HG03457 (cell line): ENCODE data around the gene WNT8A.

Source experiments
- ATAC-seq: cut with Tn5 transposase; IDR thresholded peaks from one replicate; pipeline ENCODE4 v1.9.1; 2021; ENCODE audit warnings: moderate number of reproducible peaks; ENCODE audit not compliant: unreplicated experiment

The WNT8A gene

DNA sequence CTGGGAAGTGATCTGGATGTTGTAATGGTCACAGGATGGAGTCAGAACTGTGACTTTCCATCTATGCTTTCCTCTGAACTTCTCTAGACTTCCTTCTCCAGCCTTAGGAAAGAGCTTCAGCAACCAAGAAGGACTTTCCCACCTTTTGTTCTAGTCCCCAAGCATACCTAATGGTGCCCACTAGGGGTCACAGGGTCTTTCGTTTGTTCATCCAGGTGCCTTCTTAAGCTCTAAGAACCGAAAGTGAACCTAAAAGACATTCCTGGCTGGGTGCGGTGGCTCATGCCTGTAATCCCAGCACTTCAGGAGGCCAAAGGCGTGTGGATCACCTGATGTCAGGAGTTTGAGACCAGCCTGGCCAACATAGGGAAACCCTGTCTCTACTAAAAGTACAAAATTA is 1.8 kb upstream of the WNT8A start:
- no peak for ATAC-seq

DNA sequence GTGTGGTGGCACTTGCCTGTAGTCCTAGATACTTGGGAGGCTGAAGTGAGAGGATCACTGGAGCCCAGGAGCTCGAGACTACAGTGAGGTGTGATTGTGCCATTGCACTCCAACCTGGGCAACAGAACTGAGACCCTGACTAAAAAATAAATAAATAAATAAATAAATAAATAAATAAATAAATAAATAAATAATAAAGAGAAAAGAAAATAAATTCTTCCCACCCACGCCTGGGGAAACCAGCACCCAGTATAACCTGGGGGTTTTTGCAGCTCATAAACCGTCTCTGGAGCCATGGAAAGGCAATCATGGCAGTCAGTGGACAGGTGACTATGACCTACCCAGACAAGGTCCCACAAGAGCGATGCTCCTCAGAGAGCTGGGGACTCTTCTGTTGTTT is 7.9 kb downstream of the WNT8A start:
- no peak for ATAC-seq

DNA sequence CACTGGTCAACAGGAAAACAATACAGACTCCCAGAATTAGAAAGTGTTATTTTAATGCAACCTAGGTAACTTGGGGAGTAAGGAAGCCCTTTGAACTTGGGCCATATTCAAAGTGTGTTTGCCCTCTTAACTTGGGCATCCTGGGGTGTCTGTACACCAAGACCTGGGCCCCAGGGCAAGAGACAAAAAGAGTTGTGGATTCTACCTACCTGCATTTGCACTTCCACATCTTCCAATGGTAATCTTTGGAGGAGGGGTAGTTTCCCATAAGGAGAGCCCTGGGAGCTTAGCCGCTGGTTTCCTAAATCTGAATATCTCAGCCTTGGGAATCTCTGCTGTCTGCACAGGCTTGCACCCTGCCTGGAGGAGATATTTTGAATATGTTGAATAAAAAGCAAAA is 8.5 kb downstream of the WNT8A start:
- ATAC-seq, result no peak

DNA sequence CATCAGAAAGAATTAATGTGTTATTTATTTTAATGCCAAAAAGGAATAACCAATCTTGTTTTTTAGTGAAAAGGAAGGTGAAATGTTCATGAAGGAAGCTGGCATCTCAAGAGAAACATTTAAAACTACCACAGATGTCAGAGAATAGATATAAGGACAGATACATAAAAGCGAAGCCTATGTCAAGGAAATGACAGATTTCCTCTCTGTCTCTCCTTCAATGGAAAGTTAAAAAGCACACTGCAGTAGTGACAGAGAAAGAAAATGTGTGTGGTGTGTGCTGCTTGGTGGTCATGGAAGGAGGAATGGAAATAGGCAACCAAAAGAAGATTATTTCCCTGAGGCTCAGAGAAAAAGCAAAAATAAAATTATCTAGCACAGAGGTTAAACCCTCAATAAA is 9.2 kb downstream of the WNT8A start:
- no peak for ATAC-seq

DNA sequence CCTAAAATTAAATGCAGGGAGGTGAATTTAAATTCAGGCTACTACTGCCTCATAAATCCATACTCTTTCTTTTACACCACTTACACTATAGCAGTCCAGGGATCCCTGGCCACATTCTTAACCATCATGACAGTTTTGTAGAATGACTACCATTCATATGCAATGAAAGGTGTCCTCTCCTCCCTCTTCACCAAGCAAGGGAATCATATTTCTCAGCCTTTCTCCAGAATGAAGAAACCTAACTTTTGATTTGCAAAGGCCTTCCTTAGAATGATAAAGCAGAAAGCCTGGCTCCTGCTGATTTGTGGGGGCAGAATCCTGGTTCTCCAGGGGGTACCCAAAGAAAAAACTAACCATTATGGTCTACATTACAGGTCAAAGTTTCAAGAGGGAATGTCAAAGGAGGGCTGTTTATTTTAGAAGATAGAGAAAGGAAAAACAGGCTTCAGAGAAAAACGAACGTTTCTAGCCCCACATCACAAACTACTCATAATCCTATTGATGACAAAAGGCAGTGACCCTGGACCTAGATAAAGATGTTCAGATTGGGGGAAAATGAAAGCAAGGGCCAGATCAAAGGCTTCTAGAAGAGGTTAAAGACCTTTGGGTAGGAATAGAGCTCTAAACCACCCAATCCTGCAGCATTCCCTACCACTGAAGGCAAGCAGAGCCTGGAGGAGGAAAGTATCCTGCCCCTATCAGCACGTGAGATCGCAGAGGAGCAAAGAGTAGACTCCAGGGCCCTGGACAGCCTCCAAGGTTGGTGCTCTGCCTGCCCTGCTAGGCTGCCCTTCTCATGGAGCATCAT is 11.5 kb downstream of the WNT8A start:
- ATAC-seq, result no peak

DNA sequence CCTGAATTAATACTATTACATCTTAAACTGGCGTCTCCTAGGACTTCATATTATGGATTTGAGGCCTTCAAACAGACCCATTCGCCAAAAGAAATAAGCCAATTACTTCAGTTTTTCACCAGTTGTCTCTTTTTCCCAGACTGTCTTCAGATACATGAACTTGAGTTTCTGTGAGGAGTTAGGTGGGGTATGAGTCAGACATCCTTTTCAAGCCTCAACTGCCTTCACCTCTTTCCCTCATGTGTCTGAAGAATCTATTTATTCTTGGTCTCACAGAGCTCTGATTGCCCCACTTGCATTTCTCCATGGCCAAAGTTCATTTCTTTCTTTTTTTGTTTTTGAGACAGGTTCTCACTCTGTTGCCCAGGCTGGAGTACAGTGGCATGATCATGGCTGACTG is 12.5 kb downstream of the WNT8A start:
- no peak for ATAC-seq

DNA sequence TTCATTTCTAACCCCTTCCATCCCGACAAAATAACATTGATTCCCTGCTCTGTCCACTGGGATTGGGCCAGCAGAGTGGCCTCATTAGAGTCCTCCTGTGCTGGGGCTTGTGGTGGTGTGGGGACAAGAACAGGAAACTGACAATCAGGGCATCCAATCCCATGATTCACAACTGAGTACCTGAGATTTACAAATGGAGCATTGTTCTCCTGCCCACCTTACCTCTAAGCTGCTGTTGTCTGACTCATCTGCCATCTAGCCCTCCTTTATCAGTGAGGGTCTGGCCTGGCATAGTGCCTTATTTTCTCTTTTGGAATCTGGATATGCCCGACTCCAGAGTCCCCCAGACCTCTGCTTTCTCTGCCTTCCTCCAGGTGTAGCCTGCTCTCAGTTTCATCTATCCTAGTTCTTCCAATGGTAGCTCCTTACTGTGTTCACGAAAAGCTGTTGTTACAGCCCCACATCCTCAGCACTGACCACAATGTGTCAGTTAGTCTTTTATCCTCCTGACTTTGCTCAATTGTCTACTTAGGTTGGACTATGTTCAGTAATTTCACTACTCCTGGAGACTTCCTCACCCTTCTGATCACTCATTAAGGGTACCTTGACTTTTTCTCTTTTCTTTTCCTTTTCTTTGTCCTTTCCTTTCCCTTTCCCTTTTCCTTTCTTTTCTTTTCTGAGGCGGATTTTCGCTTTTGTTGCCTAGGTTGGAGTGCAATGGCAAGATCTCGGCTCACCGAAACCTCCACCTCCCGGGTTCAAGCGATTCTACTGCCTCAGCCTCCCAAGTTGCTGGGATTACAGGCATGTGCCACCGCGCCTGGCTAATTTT is 13.4 kb downstream of the WNT8A start:
- ATAC-seq, result no peak

DNA sequence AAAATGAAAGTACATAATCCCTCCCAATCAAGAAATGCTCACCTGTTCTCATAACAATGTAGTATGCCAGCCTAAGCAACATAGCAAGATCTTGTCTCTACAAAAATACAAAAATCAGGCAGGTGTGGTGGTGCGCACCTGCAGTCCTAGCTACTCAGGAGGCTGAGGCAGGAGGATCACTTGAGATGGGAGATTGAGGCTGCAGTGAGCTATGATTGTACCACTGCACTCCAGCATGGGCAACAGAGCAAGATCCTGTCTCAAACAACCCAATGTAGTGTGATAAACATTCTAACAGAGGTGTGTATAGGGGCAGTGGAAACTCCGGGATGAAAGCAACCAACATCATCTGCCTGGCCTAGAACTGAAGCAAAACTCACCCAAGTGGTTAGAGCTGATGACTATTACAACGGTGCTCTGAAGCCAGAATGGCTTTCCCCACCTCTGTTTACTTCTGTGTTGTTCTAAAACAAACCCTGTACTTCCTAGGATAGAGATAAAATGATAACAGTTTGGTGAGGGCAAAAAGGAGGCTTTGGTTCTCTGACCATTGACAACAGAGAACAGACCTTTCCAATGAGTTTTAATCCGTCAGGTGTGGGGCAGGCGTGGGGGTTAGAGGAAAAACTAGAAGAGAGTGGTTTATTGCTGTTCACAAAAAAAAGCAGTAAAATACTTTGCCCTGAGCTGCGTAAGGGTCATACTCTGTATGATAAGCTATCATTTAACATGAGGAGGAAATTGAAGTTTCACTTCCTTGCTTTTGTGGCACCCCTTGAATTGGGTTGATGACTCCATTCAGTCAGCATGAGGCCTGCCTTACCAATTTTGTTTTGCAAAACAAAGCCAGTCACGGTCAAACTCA is 18.9 kb downstream of the WNT8A start:
- ATAC-seq, result no peak

DNA sequence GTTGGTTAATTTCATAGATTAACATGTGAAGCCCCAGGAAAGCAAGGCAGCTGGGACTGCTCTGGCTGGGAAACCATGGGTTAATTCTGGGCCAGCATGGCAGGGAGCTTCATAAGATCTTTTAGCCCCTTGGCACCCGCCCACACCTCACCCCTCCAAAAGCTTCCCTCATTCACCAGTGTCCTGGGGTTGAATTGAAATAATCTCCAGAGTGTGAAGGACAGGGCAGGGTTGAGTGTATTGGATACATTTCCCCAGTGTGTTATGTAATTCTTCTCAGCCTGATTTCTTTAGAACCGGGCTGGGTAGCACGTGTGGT is 19.4 kb downstream of the WNT8A start:
- ATAC-seq, result no peak

DNA sequence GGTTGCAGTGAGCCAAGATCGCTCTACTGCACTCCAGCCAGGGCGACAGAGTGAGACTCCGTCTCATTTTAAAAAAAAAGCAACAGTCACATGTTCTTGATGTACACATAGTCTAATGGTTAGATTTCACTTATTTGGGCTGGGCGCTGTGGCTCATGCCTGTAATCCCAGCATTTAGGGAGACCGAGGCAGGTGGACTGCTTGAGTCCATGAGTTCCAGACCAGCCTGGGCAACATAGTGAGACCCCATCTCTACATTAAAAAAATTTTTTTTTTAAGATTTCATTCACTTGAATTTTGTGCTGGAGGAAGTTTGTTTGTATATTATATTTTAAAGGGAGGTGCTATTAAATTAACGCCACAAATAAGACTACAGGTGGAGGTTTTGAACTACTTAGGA is 21.9 kb downstream of the WNT8A start:
- no peak for ATAC-seq

DNA sequence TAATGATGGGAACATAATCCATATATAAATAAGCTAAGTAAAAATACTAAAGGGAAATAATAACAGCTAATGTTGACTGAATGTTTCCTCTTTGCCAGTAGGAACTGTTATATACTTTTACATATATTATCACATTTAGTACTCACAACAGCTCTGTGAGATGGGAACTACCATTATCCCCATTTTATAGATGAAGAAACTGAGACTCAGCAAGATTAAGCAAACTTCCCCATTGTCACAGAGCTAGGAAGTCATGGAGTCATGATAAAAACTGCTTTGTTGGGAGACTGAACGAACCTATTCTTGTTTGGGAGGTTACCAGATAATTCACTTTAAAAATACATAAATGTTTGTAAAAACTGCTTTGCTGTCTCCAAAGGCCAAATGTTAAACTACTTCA is 23.4 kb downstream of the WNT8A start:
- ATAC-seq, result no peak

DNA sequence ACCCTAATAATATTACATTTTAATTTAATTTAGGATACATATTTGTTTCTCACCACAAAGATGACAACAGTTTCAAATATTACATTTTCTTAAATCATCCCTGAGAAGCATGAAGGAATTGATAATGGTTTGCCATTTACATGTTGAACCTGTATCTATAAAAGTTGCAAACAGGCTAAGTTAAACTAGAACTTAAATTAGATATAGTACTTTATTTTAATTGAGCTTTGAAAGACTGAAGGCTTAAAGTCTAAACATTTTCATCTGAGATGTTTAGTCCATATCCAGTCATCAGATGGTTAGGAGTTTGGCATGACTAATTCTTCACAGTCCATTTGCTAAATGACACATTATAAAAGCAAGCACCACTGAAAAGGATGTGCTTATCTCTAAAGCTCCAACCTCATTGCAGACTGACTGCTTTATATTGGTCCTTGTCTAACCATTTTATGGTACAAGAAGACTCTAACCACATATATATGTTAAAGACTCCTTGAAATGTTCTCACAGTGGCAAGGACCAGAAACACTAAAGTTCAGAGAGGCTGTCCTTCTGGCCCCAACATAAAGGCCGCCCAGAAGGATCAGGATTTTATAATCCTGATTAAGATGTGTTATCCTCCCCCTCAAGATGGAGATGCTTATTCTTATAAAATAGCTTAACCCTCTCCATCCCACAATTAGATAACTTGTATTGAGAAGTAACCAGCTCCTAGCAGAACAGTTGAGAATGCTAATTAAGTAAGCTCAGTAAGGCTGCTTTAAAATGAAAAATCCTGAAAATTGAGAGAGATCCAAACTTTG is 25.8 kb downstream of the WNT8A start:
- ATAC-seq, result no peak

DNA sequence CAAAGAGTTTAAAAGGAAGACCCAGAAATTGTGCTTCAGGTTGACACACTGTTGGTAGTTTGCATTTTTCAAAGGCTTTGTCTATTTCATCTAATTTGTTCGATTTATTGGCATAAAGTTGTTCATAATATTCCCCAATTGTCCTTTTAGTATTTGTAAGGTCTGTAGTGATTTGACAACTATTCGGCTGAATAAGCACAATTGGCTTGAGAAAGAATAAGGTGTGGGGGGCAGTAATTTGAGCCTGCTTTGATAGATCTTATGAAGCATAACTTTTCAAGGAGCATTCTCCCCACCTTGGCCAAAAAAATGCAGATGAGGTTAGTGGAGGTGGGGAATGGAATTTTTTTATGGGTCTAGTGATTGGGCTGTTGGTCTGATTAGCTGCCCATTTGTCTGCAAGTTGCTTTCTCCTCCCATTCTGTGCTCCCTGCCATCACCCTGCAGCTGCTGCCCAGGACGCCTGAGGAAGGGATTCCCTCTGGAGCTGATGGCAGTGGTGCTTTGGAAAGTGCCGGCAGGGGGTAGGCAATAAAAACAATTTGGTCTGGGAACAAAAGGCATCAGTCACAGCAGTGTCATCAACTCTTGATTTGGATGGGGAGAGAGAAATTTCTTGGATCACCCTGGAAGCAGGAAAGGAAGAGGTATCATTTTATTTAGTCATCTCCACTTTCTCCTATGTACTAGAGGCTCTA is 26.6 kb downstream of the WNT8A start:
- ATAC-seq, result no peak

DNA sequence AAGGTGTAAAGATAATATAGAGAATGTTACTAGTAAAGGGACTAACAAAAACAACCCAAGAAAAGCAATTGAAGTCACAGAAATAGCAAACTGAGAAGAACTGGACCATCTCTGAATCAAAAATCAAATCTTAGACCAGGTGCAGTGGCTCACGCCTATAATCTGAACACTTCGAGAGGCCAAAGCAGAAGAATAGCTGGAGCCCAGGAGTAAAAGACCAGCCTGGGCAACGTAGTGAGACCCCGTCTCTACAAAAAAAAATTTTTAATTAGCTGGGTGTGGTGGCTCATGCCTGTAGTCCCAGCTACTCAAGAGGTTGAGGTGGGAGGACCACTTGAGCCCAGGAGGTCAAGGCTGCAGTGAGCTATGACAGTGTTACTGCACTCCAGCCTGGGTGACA is 27.3 kb downstream of the WNT8A start:
- no peak for ATAC-seq

DNA sequence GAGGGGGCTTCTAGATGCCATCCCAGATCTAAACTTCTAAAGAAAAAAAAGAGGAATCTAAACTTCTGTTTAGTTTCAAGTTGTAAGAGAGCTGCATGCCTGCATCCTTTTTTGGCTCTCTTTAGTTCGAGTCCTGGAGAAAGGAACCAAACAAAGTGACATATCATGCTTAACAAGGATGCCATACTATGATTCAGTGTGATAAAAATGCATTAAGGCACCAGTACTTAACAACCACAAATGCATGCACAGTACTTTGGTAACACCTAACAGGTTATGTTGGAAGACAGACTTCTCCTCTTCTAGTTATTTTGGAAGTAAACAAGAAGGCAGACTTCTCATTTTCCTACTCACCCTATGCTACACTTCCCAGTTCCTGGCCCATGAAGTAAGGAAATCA is 28.1 kb downstream of the WNT8A start:
- ATAC-seq, result no peak

DNA sequence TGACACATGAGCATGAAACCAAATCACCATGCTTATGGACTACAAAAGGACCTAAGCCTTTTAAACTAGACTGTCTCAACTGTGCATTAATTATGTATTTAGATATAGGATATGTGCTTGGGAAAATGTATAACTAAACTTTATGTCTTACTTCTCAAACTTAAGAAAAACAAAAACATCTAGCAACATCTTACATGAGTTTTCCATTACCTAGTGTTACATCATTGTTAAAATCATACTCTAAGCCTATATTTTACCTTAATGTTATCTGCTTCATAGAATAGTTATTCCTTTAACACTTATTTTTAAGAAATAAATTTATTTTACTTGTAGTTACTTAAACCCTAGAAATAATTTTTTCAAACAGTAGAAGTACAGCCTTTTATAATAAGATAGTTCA is 31.4 kb downstream of the WNT8A start:
- ATAC-seq, result no peak

DNA sequence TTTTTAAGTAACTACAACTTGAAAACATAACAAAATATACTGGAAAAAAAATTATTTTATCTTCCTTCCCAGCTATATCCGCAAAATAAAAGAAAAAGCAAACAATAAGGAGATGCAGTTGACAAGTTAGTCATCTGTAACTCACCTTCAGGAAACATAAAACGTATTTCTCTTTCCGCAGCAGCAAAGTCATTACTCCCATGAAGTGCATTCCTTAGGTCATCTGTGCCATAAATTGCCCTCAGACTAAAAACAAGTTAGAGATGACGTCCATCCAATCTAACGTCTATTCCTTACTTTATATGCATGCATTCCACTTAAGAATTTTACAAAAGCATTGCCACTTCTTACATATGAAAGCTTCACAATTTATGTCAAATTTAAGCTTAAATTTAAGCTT is 44.5 kb downstream of the WNT8A start:
- ATAC-seq, result no peak

DNA sequence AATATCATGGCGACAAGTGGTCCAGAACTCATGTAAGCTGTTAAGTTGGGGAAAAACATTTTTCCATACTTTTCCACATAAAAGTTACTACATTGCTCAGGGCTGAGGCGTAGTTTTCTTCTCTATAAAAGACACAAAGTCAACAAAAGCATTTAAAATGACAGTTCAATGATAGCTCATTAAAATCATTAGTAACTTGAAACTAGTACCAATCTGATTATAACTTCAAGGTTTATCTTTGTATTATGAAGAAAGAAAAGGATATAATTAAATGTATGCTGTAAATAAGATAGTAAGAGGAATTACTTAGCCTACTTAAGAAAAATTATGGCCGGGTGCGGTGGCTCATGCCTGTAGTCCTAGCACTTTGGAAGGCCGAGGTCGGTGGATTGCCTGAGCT is 45.5 kb downstream of the WNT8A start:
- ATAC-seq, result no peak

DNA sequence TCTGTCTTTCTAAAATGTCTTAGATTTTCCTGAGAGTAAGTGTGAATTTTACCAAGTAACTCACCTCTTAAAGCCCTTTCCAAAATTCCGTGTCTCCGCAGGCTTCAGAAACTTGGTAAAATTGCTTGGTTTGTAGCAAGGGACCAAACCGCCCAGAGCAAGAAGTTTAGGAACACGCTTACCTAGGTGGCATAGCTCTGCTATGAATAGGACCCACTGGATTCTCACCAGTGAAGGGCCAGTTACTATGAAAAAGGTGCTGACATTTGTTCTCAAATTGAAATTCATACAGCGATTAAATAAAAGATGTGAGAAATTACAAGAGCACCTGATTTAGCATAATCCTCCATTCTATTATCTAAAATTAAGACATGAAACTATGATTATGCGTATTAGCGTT is 48.7 kb downstream of the WNT8A start:
- ATAC-seq, result no peak
